MV-4-11 (cell line): ENCODE results near the gene FKBP3.

Experiments
- DNase-seq: peaks from one replicate; lab custom pipeline; 2025; lab: John Stamatoyannopoulos, UW

Gene FKBP3

GRCh38 chr14:45134051-45134958 lies at the start of gene FKBP3:
Gene FKBP3, minus strand, starts transcription at chr14:45134481. Its CDS starts 25 bp downstream, at chr14:45134456.
- peak; percentile 99 for DNase-seq

GRCh38 chr14:45181806-45182205 lies 47.5 kb upstream of the FKBP3 start:
- no peak for DNase-seq

- no peak for DNase-seq
Observed at GRCh38 chr14:45181329-45181728, 47.0 kb upstream of the FKBP3 start.

- peak; percentile 95 for DNase-seq
Observed at GRCh38 chr14:45177076-45177475, 42.8 kb upstream of the FKBP3 start.

- no peak for DNase-seq
Observed at GRCh38 chr14:45169906-45170305, 35.6 kb upstream of the FKBP3 start.

- DNase-seq, result no peak
Observed at GRCh38 chr14:45156067-45156466, 21.8 kb upstream of the FKBP3 start.

- DNase-seq, result no peak
Observed at GRCh38 chr14:45150386-45150890, 16.2 kb upstream of the FKBP3 start.

GRCh38 chr14:45149602-45150001 lies 15.3 kb upstream of the FKBP3 start:
- DNase-seq, result no peak

GRCh38 chr14:45145214-45145613 lies 10.9 kb upstream of the FKBP3 start:
- no peak for DNase-seq

- peak; percentile 38 for DNase-seq
Observed at GRCh38 chr14:45144658-45145057, 10.4 kb upstream of the FKBP3 start.

- peak; percentile 61 for DNase-seq
Observed at GRCh38 chr14:45142083-45142482, 7.8 kb upstream of the FKBP3 start.

- no peak for DNase-seq
Observed at GRCh38 chr14:45140661-45141187, 6.4 kb upstream of the FKBP3 start.

GRCh38 chr14:45136399-45136798 lies 2.1 kb upstream of the FKBP3 start:
- no peak for DNase-seq

GRCh38 chr14:45135659-45136395 lies 1.5 kb upstream of the FKBP3 start, which contains the start of gene FANCM:
Gene FANCM, plus strand, starts transcription at chr14:45135930. Its CDS starts 102 bp downstream, at chr14:45136032.
- DNase-seq, result peak; percentile 97

GRCh38 chr14:45135156-45135555 lies 875 bp upstream of the FKBP3 start:
- no peak for DNase-seq

- DNase-seq, result no peak
Observed at GRCh38 chr14:45133683-45134050, 614 bp downstream of the FKBP3 start.

- no peak for DNase-seq
Observed at GRCh38 chr14:45128963-45129629, 5.2 kb downstream of the FKBP3 start.

GRCh38 chr14:45125754-45126153 lies 8.5 kb downstream of the FKBP3 start:
- no peak for DNase-seq

- peak; percentile 55 for DNase-seq
Observed at GRCh38 chr14:45123271-45123670, 11.0 kb downstream of the FKBP3 start.

GRCh38 chr14:45120096-45120495 lies 14.2 kb downstream of the FKBP3 start:
- peak; percentile 37 for DNase-seq

- no peak for DNase-seq
Observed at GRCh38 chr14:45118594-45118993, 15.7 kb downstream of the FKBP3 start.

GRCh38 chr14:45114327-45114726 lies 20.0 kb downstream of the FKBP3 start:
- DNase-seq, result no peak
